UCSD-AML1 (cell line): ENCODE data around the gene FAM83B.
A peak's percentile ranks its signal among the peaks of the same experiment; 100 is the strongest.
"Not testable (repeated sequence)": the region's sequence is repeated elsewhere in the genome, so short reads cannot be mapped to it uniquely, and the experiment has no call there.

Experiments used
- DNase-seq: peaks from one replicate; lab custom pipeline; 2025; ENCODE audit not compliant: unreplicated experiment; lab: John Stamatoyannopoulos, UW

Gene FAM83B, protein sequence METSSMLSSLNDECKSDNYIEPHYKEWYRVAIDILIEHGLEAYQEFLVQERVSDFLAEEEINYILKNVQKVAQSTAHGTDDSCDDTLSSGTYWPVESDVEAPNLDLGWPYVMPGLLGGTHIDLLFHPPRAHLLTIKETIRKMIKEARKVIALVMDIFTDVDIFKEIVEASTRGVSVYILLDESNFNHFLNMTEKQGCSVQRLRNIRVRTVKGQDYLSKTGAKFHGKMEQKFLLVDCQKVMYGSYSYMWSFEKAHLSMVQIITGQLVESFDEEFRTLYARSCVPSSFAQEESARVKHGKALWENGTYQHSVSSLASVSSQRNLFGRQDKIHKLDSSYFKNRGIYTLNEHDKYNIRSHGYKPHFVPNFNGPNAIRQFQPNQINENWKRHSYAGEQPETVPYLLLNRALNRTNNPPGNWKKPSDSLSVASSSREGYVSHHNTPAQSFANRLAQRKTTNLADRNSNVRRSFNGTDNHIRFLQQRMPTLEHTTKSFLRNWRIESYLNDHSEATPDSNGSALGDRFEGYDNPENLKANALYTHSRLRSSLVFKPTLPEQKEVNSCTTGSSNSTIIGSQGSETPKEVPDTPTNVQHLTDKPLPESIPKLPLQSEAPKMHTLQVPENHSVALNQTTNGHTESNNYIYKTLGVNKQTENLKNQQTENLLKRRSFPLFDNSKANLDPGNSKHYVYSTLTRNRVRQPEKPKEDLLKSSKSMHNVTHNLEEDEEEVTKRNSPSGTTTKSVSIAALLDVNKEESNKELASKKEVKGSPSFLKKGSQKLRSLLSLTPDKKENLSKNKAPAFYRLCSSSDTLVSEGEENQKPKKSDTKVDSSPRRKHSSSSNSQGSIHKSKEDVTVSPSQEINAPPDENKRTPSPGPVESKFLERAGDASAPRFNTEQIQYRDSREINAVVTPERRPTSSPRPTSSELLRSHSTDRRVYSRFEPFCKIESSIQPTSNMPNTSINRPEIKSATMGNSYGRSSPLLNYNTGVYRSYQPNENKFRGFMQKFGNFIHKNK

DNA sequence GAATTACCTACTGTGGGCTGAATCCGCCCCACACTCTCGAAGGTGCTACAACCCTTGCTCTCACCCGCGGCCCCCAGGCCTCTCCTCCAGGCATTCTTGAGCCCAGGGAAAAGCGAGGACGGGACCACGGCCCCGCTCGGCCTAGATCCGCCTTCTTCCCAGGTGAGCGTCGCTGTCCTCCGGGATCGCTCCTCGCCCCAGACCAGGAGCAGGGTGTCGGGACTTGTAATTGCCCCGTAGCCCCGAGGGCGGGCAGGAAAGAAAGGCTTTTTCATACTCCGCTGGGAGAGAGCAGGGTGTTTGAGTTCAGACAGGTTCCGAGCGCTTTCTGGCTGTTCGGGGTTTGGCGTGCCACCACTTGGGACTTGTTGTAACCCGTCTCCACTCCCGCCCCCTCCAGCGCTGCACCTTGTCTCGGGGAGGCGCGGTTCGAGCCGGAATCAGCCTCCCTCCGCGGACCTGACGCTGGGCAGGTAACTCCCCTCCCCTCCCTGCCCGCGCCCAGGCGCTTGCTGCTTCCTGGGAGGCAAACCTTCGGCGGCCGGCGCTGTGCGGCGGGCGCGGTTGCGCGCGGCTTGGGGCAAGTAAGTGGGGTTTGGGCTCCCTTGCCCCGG, at the start of gene FAM83B:
FAM83B (plus strand) TSS at position 529 of the 614 bp plus-strand sequence. CDS start 23,476 bp downstream, outside the sequence.
- DNase-seq, result peak; percentile 21

DNA sequence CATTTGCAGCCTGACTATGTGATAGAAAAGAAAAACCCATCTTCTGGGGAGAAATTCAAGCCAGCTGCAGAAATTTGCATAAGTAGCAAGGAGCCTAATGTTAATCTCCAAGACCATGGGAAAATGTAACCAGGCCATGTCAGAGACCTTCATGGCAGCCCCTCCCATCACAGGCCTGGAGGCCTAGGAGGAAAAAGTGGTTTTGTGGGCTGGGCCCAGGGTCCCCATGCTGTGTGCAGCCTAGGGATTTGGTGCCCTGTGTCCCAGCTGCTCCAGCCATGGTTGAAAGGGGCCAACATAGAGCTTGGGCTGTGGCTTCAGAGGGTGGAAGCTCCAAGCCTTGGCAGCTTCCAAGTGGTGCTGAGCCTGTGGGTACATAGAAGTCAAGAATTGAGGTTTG, 49.7 kb upstream of the FAM83B start:
- not testable (repeated sequence) for DNase-seq

DNA sequence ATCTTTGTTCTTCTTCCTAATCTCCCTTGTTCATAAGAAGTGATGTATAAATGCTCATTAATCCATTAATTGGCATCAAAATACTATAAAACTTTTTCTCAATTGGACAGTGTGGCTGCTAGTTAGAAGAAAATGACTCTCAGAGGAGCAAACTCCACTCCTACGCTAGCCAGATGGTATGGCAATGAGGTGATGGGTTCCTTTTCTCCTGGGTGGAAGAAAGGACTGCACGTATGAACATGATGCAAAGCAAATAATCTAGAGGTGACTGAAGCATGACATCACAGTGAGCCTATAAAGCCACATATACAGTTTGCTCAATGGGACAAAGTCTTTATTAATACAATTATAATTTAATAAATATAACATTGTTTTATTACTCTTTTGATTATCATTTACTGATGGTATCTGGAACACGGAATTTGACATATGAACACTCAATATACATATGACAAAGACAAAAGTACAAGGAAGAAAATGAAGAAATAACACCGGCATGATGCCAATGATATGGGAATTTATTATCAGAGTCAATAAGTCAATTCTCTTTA, 46.4 kb upstream of the FAM83B start:
- no peak for DNase-seq

DNA sequence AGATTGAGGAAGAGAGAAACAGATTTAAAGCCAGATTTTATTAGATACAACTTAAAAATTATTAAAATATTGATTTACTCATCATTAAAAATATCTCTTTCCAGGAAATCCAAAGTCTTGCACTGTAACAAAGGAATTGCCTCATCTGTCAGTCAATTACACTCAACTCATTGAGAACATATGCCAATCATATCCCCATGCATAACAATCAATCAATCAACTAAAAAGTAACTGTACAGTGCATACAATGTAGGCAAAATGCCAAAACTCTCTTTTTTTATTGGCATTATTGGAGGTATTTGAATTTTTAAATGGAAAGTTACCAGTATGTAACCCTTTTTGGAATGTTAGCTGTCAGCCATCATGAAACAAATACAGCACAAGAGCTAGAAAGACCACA, 45.3 kb upstream of the FAM83B start:
- DNase-seq, result no peak

DNA sequence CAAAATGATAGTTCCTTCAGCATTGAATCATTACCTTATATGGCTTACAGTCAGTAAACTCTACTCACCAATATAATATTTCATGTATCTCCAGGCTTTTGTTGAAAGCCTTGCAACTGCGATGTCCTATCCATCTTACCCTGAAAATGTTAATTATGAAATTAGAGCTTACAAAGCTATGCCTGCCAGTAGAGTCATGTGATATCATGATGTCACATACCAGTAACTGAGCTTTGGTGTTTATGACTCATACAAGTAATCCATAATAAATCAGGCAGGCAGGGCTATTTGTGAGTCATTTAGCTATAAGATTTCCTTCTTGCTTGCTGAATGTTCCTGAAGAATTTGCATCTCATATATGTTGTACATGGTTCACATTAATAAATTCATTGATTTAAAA, 44.9 kb upstream of the FAM83B start:
- no peak for DNase-seq

DNA sequence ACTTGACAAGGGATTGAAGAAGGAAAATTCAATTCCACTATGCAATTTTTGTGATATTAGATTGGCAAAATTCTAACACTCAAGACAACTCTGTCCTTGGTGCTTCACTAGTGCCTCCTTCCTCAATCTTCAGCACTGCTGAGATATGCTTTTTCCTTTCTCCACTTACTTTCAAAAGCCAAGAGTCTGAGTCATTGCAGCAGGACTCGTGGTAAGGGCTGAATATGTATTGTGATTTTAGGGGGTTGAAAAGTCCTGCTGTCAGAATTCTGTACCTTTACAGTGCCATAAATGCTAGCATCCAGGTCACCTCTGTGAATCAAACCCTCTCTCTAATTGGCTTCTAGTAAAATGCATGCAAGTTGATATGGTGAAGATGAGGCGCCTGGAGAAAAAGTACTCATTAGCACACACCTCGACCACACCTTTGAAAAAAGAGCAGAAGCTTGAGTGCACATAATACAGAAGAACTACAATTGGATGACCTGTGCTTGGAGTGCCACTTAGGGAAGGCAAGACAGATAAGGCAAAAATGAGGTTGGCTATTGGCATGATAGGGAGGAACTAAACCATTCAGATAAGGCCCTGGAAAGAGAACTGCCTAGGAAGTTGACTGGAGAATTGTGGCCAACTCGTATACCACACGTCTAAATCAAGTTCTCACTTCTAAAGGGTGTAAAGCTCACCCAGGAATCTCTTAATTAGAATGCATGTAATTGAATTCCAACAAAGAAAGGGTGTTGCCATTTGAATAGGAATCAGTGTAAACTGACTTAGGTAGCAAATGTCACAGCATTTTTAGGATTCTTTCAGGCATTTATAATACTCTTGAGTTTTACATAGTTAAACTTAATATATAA, 43.6 kb upstream of the FAM83B start:
- no peak for DNase-seq

DNA sequence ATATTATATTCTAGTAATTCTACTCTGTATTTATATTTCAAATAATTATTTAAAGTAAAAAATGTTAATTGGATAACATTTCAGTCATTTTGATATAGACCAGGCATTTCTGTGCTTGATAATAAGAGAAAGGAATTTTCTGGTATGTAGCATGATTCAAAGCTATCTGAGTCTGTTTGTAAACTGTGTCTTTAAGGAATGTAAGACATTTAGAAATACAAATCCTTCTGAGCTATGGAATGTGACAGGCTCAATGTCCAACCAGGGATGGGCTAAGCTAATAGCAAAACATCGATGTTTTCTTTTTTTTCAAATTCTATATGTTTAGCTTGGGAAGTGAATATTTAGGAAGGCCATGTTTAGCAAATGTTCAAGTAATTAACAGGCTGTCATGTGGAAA, 41.5 kb upstream of the FAM83B start:
- DNase-seq, result no peak

DNA sequence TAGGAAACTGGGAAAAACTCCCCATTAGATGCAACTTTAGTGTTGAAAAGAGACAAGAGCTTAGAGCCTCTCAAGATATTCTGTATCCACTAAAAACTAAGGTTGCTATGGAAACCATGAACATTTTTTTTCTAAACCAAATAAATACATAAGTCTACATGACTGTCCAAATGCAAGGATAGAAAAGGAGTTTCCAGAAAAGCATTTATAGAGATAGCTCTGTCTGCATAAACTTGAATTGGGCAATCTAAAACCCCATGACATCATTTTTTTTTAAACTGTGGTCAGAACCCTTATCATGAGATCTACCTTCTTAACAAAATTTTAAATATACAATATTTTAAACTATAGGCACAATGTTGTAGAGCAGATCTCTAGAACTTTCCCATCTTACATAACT, 36.4 kb upstream of the FAM83B start:
- no peak for DNase-seq

DNA sequence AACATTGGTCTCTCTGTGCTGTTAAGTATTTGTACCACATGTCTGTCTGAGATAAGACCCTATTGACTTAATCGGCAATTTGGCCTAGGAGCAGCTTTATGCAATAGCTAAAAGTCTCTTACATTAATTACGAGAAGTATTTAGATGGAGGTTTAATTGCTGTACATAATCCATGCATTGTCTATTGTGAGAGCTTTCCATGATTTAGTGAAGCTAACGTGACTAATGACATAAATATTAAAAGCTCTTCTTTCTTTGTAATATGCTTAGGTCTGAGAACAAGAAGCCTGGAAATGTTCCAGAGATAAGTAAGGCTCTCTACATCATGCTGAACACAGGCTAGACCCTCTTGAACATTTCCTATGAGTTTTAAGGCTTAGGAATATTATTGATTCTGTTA, 32.7 kb upstream of the FAM83B start:
- no peak for DNase-seq

DNA sequence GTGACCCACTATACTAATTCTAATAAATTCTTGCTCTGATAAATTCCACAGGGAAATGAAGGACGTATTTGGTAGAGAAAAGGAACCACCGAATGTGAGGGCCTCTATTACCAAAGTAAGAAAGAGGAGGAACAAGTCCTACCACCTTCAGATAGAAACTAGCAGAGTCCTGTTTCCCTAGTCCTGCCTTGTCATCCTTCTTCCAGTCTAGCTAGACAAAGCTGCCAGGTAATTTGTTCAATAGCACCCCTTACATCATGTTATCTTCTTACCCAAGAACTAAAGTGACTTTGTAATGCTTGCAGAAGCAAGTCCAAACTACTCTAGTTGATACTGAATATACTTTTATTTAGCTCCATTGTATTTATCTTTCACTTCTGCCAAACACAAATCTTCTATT, 29.3 kb upstream of the FAM83B start:
- DNase-seq, result no peak

DNA sequence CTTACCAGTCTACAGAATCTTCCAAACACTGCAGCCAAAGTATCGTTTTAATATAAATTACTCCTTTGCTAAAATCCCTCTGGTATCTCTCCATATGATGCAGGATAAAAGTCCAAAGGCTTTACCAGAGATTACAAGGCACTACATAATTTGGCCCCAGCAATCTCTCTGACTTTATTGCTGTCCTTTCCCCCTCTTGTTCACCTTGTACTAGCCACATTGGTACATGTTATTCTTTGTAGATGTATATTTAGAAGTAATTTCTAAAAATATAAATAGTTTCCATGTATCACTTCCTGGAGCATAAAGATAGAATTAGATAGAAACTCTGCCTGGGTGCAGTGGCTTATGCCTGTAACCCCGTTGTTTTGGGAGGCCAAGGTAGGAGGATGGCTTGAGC, 28.7 kb upstream of the FAM83B start:
- DNase-seq, result no peak

DNA sequence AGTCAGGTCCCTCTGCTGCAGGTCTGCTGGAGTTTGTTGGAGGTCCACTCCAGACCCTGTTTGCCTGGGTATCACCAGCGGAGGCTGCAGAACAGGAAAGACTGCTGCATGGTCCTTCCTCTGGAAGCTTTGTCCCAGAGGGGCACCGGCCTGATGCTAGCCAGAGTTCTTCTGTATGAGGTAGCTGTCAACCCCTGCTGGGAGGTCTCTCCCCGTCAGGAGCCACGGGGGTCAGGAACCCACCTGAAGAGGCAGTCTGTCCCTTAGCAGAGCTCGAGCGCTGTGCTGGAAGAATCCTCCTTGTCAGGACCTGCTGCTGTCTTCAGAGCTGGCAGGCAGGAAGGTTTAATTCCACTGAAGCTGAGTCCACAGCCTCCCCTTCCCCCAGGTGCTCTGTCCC, 22.3 kb upstream of the FAM83B start:
- DNase-seq, result not testable (repeated sequence)

DNA sequence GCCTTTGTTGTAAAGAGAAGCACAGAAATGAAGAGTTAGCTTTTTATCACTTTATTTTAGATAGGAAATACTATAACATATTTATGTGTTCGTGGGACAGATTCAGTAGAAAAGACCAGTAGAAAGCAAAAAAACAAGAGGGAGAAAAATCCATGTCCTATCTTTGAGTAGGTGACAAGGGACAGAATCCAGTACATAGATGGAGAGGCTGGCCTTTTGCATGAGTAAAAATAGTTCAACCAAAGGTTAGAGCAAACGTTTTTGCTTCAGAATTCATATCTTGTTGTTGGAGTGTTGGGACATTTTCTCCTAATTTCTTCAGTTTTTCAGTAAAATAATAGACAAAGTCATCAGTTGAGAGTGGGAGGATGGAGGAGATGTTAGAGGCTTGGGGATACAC, 19.6 kb upstream of the FAM83B start:
- no peak for DNase-seq

DNA sequence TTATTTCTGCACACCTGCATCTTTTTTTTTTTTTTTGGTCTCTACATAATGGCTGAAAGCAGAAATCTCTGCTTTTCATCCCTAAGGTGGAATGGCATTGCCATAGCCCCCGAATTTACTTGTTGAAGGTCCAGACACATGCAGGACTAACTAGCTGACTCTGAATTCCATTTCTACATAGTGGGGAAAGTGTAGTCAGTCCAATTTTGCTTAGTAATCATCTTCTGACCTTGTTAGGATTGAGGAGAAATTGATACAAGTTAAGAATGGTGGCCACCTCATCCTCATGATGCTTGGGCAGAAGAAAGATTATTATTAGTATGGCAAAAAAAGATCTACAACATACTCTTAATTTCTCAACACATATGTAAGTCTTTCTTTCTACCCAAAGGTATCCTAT, 16.4 kb upstream of the FAM83B start:
- no peak for DNase-seq

DNA sequence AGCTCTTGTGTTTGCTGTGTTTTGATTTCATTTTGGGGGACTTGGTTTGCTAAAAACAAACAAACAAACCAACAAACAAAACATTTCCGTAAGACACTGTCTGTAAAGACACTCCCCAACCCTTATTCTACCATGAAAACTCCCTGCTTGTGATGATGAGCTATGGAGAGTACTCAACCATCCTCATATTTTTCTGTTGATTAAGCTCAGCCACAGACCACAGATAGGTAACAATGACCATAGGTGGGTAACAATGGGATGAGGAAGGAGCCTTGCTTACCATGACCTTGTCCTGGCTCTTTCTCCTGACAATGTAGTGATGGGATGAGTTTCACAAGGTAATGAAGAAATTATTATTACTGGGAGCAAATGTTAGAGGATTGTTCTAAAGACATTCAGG, 11.4 kb upstream of the FAM83B start:
- no peak for DNase-seq

DNA sequence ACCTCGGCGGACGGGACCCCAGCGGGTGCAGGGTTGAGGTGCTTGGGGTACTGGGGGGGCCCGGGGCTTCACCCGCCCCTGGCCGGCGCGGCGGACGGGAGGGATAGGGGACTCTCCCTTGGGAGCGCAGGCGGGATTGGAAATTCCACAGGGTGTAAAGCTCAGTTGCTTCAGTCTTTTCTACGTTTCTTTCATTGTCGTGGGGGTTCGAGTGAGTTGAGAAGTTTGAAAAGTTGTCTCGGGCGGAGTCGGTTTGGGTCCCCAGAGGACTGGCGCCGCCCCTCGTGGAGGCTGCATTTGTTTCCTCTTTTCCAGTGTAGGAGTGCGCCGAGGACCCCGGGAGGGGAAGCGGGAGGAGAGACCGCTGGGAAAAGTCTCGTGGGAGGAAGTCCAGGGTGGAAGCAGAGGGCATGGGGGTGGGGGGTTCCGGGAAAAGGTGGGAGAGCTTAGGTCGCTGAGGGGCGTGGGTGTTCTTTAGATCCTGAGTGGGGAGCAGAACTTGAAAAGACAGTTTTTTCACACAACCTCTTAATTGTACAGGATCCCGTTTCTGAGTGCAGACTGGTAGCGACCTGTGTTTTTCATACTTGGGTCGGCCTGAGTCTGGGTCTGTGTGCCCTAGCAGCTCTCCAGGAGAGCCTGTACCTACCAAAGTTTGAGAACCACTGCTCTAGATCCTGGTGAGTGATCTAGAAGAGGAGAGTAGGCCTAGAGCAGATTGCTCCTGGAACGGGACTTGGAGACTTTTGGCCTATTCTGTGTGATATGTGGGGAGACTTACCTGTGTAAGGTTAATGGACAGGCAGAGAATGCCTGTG, 495 bp downstream of the FAM83B start:
- DNase-seq, result peak; percentile 29

DNA sequence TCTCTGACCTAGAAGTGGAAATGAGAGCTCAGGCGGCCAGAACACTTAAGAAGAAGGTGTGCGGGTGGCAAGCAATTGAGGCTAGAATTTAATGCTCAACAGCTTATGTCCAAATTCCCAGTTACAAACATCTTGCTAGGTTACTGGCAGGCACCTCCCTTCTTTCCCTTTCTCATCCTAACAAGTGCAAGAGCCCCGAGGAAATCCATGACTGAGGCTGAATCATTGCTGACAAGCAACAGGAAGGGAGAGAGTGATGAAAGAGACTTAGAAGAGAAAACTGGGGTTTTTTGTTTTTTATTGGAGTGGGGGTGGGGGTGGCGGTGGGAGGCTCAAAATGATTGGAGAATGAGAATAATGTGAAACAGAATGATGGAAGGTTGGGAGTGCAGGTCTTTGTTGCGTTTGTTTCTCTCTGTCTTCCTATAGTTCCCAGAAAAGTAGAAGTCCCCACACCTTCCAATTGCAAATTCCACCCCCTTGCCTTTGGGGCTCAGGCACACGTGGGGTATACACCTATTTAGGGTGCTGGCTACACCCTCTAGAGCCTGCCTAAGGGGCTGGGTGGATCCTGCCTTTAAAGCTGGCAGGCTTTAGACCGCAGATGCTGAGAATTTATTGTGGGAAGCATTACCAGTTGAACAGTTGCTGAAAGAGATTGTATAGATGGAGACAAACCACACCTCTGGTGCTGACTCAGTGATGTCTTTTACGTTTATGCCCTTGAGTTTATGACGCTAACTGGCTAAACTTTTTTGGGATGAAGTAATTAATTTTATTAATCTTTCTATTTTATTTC, 1.4 kb downstream of the FAM83B start:
- no peak for DNase-seq

DNA sequence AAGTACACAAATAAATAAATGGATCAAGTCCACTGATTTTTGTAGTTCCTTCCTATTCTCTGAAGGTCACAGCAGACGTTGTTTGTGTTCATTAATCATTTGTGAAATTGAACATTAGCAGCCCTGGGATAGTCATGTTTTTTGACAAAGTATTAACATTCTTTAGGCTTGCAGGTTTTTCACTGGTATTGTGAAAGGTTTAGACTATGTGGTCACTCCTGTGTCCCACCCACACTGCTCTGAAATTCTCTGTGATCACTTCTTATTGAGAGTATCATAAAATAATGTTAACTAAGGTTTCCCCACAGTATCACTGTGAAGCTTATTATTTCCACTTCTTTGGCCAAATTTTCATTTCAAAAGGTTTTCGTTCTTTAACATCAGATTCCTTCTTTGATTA, 3.5 kb downstream of the FAM83B start:
- no peak for DNase-seq

DNA sequence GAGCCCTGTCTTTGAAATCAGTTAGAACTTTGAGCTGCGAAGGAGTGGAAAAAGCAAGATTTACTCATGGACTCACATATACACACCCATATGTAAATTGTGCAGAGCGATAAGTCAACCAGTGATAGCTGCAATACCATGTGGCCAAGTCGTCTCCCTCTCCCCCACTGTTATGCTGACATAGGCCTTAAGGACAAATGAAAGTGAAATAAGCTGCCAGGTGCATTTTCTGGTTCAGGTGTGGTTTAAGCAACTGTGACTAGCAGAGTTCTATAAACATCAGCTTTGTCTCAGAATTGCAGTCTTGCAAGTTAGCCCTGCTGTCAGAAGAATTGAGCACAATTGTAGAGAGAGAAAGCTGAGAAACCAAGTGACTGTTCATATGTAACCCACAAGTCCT, 9.6 kb downstream of the FAM83B start:
- no peak for DNase-seq
